Measurements from ENCODE around the gene FAM229B. TPM values are rescaled to one million over a fixed set of nuclear protein-coding genes. Genes with fewer than 3 reads are reported as not detected.

FAM229B gene
- total and polyA plus RNA-seq, 2 of the 8 experiments (the other 6 are each of a cell fraction or from before 2014, with no cell fraction given), result 10.0 to 10.4 TPM

DNA sequence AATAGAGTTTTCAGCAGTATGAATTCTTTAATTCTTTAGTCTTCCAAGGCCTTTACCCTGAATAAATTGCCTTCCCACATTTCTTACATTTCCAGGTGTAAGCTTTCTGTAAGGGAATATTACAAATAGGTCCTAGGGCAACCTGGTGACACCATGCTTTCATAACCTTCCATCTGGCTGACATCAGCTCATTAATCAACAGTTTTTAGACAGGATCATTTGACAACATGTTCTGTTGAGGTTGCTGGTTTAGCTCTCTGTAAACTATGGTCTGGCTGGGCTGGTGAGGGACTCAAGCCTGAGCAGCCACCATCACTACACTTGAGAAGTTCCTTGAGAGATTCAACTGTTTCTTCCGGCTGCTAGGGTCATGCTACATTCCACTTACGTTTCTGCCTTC, 19.2 kb downstream of the FAM229B start (continued):
- TF ChIP-seq CBX8 (IDR thresholded peaks at IDR 0.05; ENCODE audit: borderline replicate concordance, low read depth, low read length), result no peak
- no peak for TF ChIP-seq YY1 (IDR thresholded peaks at IDR 0.05; ENCODE audit: low read depth, low read length)
- TF ChIP-seq BRCA1 (IDR thresholded peaks at IDR 0.05; ENCODE audit: low read depth, low read length), result no peak

Data from H1 (cell line).